HG02798 (cell line): Measurements from ENCODE around the gene RUBCN.
"Not testable (repeated sequence)": the region's sequence is repeated elsewhere in the genome, so short reads cannot be mapped to it uniquely, and the experiment has no call there.

Source experiments
- ATAC-seq: cut with Tn5 transposase; IDR thresholded peaks from one replicate; pipeline ENCODE4 v1.9.1; 2021; ENCODE audit warnings: mild to moderate bottlenecking; ENCODE audit not compliant: unreplicated experiment, poor library complexity

Gene RUBCN

GRCh38 chr3:197736010-197736490 is 654 bp downstream of the RUBCN start:
- no peak for ATAC-seq

- peak; percentile 36 for ATAC-seq
Measured at GRCh38 chr3:197734667-197735318, 1.9 kb downstream of the RUBCN start.

- no peak for ATAC-seq
Measured at GRCh38 chr3:197733042-197733441, 3.7 kb downstream of the RUBCN start.

DNA sequence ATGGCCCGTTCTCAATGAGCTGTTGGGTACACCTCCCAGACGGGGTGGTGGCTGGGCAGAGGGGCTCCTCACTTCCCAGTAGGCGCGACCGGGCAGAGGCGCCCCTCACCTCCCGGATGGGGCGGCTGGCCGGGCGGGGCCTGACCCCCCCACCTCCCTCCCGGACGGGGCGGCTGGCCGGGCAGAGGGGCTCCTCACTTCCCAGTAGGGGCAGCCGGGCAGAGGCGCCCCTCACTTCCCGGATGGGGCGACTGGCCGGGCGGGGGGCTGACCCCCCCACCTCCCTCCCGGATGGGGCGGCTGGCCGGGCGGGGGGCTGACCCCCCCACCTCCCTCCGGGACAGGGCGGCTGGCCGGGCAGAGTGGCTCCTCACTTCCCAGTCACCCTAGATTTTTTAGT is 5.2 kb downstream of the RUBCN start:
- not testable (repeated sequence) for ATAC-seq

GRCh38 chr3:197730770-197731169 is 5.9 kb downstream of the RUBCN start:
- not testable (repeated sequence) for ATAC-seq

DNA sequence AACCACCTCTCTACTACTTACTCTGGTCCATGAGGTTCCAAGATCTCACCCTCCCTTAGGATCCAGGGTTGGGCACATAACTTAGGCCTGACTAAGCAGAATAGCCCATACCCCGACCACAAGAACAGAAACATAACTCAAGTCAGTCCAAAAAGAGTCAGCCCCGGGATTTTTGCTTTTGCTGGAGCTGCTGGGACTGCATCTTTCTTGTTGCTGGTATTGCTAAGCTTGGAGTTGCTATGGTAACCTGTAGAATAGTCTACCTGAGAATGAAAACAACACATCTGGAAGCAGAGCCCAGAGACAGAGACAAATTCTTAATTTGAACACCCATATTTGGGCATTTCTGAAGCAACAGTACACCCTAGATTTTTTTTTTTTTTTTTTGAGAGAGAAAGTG is 6.5 kb downstream of the RUBCN start:
- no peak for ATAC-seq

GRCh38 chr3:197728487-197728886 is 8.2 kb downstream of the RUBCN start:
- no peak for ATAC-seq

- ATAC-seq, result not testable (repeated sequence)
Measured at GRCh38 chr3:197727878-197728277, 8.8 kb downstream of the RUBCN start.

- no peak for ATAC-seq
Measured at GRCh38 chr3:197722734-197723133, 14.0 kb downstream of the RUBCN start.

- no peak for ATAC-seq
Measured at GRCh38 chr3:197720694-197721093, 16.0 kb downstream of the RUBCN start.

GRCh38 chr3:197718891-197719290 is 17.8 kb downstream of the RUBCN start:
- ATAC-seq, result no peak

DNA sequence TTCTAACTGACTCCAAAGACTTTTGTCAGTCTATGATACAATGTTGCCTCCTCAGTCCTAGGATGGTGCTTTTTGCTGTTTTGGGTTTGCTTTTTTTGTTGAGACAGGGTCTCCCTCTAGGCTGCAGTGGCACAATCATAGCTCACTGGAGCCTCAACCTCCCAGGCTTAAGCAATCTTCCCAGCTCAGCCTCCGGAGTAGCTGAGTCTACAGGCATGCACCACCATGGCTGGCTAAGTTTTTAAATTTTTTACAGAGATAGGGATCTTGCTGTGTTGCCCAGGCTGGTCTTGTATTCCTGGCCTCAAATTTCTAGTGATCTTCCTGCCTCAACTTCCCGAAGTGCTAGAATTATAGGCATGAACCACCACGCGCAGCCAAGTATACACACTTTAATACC is 22.5 kb downstream of the RUBCN start:
- no peak for ATAC-seq

DNA sequence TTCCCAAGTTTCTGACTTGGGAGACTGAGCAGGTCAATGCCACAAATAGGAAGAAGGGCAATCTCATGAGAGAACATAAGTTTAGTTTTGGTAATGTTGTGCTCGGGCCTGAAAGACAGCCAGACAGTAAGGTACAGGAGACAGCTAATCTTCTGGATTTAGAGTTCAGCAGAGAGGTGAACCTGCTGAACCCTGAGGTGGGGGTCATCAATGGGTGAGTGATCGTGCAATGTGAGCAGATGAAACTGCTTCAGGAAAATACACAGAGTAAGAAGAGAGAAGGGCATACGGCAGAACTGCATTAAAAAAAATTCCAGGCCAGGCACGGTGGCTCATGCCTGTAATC is 23.3 kb downstream of the RUBCN start:
- ATAC-seq, result peak; percentile 14

DNA sequence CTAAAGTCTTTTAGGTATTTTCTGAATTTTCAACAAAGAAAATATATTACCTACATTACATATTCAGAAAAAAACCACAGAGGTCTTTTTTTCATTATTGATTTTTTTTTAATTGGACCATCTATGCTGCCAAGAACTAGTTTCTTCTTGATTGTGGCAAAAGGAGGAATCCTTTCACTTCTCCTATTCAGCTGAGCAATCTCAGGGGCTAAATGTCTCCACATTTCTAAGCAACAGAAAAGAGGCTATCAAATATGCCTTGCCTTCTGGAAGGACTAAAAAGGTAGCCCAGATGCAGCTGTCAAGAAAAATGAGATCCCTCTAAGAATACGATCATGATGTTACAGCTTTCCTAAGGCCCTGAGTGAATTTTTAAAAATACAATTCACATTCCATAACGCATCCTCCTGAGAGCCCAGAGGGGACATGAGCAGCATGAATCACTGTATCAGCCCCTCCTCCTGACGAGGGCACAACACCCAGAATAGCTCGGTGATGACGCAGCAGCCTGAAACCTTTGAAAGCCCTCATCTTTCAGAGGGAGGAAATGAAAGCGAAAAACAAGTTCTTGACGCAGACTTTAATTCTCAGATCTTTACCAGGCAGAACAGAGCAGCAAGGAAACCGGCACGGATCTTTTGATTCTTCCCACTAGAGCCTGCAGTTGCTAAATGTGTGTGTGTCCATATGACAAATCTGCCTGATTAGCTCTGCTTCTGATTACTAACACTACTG is 24.6 kb downstream of the RUBCN start:
- ATAC-seq, result peak; percentile 91

DNA sequence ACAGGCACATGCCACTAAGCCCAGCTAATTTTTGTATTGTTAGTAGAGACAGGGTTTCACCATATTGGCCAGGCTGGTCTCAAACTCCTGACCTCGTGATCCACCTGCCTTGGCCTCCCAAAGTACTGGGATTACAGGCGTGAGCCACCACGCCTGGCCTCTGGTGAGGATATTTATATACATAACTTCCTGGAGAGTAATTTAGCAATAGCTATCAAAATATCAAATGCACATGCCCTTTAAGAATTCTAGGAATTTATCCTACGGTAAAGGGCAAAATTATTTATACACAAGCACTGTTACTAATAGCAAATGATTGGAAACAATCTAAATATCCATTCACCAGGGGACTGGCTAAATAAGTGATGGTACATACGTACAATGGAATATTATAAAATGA is 25.7 kb downstream of the RUBCN start:
- not testable (repeated sequence) for ATAC-seq

DNA sequence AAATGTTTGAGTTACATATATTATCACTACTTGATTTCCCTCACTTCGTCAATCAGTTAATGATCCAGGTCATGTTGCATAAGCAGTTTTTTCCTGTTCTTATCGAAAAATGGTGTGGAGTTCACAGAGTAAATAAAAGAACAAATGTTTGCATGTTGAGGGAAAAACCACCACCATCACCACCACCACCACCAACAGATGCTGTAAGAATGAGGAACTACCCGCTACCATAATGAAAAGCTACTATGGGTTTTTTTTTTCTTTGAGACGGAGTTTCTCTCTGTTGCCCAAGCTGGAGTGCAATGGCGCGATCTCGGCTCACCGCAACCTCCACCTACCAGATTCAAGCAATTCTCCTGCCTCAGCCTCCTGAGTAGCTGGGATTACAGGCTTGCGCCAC is 27.6 kb downstream of the RUBCN start:
- no peak for ATAC-seq

DNA sequence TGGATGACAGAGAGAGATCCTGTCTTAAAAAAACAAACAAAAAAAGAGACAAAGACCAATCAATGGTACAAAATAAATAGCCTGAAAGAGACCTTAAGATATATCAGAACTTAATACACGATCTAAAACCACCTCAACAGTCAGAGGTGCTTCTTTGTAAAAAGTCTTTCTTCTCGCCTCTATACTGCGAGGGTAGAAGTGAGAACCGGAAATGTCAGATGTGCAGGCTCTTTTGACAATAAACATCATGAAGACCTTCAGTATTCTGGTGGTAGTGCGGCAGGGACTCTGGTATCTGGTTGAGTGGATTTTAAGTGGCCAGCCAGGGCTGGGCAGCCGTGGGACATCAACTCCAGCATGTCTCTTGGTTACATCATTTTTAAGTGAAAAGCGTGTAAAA is 30.0 kb downstream of the RUBCN start:
- ATAC-seq, result no peak

GRCh38 chr3:197701841-197702240 is 34.9 kb downstream of the RUBCN start:
- ATAC-seq, result no peak

DNA sequence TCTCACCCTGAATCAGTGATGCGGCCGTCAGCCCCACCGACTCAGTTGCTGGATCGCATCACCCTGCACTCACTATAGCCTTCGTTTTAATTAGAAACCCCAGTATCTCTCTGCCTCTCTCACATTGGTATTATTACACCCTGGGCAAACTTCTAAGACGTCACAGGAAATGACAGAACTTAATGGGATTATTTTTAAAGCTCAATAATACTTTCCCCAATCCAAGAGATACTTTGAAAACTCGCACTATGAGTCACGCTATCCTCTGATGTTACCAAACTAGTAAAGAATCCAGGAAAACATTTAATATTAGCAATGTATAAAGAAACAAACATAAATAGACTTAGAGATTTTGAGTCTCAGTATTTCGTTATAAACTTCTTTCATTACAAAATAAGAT is 36.6 kb downstream of the RUBCN start:
- ATAC-seq, result no peak

DNA sequence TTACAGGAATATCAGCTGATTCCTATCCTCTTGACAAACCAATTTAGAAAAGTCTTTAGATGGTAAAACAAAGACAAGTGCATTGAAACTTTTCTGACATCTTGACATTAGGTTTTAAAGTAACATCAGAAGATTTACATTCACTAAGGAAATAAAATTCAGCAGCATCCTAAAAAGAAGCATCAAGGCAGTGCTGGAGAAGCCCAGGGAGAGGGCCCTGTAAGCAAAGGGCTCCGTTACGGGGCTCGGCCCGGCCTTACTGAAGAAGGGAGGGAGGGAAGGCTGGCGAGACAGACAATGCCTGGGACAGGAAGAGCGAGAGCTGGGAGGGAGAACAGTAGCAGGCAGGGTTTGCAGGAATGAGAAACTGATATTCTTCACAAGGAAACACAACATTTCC is 39.3 kb downstream of the RUBCN start:
- no peak for ATAC-seq

DNA sequence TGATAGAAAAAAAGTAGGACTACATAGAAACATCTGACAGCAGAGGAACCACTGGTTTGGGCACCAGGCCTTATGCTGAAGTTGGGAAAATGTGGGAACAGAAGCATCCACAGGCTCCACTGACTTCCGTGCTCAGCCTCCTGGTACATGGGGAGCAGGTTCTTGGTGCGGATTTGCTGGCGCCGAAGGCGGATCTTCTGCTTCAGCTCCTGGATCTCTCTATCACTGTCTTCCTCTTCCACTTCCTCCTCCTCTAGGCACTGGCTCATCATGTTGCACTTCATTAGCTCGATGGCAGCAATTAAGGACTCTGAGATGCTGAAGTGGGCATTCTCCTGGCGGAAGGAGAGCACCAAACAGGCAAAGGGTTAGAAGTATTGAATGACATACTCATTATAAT is 42.5 kb downstream of the RUBCN start:
- ATAC-seq, result no peak

DNA sequence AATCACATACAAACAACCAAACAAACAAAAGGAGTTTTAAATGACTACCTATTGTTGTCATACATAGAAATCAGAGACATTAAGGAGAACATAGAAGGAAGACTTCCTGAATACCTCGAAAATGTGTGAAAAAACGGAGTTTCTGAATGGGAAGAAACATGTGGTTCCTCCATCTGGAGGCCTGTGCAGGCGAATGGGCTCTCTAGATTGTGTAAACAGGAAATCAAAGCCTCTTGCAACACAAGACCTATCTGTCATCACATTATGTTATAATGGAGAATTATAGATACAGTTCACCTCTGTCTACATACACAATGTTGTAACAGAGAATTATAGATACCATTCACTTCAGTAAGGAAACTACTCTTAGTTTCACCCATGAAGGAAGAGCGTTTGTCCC is 44.1 kb downstream of the RUBCN start:
- ATAC-seq, result no peak
